Measurements from ENCODE around the gene HOXB7.

Gene HOXB7

DNA sequence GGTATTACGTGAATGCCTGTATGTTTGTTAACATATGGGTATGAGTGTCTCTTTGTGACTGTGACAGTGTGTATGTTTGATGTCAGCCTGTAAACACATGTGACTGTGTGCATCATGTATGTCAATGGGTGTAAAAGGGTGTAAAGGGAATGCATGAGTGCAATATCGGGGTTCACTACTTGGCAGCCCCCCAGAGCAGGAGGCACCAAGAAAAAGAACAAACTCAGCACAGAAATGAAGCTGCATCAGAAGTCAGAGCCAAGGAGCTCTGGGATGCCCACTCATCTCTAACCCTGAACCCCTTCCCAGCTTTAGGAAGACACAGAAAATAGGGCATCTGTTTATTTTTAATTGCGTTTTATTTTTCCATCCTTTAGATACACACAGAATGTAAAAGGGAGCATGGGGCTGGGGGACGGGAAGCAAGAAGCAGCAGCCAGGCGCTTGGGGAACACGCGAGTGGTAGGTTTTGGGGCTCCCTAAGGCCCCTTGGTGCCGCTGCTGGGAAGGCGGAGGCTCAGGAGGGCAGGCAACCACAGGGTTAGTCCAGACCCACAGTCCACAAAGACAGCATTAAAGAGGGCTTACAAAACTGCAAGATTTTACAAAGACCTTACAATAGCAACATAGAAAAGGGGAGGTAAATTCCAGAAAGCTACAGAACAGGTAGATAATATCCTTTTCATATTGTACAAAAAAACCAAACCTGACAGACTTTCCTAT is 3.8 kb downstream of the HOXB7 start:
- DNase-seq: no peak

- DNase-seq: no peak
These were observed 4.6 kb downstream of the HOXB7 start for GRCh38 chr17:48605991-48606891.

DNA sequence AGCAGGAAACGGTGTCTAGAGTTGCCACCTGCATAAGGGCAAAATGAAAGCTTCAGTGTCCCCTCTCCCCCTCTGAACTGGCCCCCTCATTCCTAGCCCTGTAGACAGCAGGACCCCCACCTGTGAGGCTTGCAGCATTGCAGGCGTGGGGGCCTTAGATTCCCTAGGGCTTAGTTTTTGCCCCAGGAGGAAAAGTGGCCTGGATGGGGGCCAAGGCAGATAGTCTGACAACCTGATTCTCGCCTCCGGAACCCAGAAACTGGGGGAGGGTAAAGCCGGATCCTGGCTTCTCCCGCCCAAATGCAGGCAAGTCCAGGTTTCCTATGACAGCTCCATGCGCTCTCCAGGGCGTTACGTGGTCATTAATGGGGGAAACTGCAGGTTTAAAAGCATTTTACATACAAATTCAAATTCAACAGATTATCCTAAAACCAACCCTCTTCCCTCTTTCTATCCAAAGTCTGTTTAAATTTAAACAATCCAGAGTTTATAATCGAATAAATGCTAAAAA is 5.4 kb downstream of the HOXB7 start:
- DNase-seq: no peak

GRCh38 chr17:48604770-48605329 is 6.0 kb downstream of the HOXB7 start, which contains the start of gene HOXB6:
TSS of gene HOXB6 (minus strand) at chr17:48604986. CDS start at chr17:48598150, 6,836 bp downstream.
- DNase-seq: no peak

DNA sequence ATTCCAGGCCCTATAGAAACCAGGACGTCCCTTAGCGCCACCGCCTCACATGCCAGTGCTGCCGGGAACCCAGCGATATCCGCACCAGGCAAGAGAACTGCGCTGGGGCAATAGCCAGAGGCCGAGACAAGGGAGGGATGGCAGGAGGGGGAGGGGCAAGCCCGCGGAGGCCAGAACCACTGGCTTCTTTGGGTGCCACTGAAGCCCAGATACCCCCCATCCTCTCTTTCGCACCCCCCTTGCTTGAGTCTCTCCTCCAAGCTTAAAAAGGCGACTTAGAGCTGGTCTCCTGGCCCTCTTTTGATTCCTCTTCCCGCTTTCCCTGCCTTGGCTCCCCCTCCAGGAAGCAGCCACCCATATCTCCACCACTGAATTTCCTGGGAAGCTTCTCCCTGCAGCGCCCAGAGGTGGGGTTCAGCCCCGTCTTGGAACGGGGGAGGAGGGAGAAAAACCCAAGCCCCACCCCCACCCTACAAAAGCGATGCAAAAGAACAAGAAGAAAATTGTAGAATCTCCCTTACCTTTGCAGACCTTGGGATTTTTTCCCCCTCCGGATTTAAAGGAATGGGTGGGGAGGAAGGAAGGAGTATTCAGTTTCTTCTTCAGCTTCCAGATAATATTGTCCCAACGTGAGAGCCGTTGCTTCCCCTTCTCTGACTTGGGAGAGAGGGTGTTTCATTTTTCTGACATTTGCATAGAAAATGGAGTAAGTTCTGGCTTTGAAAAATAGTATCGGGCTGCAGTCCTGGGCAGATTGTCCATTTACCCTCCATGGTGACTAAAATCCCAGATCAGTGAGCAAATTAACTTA is 6.7 kb downstream of the HOXB7 start:
- DNase-seq: no peak

DNA sequence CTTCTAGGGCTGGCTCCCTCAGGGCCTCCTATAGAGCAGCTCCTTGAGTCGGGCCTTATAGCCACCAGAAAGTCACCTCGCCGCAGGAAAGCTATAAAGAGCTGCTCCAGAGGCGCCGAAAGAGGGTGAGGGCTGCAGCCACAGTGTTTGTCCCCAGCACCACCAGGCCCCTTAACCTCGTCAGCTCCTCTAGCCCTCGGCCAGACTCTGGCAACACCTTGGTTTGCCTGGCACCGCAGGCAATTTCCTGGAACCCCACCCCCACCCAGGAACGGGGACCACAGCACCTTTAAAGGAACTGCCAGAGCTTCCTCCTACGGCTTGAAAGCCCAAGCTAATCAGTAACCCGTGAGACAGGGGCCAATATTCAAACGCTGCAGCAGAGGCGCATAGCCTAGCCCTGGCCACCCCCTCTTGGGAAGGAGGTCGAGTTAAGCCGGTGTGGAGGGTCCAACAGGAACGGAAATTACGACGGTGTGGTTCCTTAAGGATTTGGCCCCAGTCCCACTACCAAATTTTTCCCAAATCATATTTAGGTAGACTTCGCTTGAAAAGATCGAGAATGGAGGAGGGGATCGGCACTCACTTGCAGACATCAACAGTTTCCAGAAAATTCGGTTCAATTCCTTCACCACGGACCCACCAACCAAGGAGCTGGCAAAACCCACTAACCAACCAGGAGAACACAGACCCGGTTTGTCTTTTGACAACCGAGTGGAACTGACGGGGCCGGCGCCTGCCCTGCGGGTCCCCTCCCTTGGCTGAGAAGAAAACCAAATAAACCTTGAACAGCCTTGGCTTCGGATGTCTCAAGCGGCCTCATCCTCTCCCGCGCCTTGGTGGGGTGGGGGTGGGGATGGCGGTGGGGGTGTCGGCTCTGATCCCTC is 9.0 kb downstream of the HOXB7 start:
- DNase-seq: no peak

- no peak for DNase-seq
These were observed 9.6 kb downstream of the HOXB7 start for GRCh38 chr17:48601207-48601538.

- no peak for DNase-seq
These were observed 10.3 kb downstream of the HOXB7 start for GRCh38 chr17:48600244-48601098.

DNA sequence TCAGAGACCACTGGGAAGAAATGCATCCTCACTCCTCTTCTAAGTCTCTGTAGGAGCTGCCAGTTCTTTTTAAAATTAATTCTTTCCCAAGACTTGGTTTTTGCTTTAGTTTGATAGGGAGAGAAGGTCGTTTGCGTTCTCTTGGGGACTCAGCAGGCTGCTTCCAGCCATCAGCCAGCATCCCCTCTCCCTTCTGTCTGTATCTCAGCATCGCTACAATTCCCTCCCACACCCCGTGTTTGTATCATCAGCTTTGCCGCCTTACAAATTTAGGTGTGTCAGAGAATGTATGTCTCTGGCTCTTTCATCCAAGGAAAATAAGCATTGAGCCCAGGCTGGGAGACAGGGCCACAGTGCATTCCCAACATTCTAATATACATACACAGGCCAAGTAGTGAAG is 11.5 kb downstream of the HOXB7 start:
- DNase-seq: no peak

DNA sequence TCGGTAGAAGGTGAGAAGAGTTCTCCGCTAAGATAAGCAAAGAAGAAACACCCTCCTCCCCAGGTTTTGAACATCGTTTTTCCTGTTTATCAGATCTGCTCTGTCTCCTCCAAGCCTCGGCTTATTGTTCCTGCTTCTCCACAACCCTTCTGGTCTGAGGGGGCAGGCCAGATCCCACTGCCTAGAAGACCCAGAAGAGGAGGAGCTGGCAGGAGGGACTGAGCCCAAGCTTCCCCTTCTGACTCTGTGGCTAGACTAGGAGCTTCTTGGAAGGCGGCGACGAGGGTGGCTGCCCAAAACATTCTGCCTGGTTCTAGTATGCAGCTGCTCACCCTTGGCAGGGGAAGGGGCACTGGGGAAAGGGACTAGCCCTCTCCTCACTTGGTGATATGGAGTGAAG is 12.1 kb downstream of the HOXB7 start:
- no peak for DNase-seq

GRCh38 chr17:48597778-48598631 is 12.8 kb downstream of the HOXB7 start:
- no peak for DNase-seq

DNA sequence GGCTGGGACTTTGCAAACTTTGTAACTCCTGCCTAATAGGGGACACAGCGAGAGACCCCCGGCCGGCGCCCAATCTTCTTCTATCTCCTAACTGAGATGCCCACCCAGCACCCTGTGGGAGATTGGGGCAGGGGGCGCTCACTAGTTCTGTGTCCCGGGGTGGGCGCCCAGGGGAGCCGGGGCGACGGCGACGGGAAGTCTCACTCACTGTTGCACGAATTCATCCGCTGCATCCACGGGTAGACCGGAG is 13.4 kb downstream of the HOXB7 start:
- DNase-seq: no peak

- DNase-seq: no peak
These were observed 13.9 kb downstream of the HOXB7 start for GRCh38 chr17:48596735-48597527.

DNA sequence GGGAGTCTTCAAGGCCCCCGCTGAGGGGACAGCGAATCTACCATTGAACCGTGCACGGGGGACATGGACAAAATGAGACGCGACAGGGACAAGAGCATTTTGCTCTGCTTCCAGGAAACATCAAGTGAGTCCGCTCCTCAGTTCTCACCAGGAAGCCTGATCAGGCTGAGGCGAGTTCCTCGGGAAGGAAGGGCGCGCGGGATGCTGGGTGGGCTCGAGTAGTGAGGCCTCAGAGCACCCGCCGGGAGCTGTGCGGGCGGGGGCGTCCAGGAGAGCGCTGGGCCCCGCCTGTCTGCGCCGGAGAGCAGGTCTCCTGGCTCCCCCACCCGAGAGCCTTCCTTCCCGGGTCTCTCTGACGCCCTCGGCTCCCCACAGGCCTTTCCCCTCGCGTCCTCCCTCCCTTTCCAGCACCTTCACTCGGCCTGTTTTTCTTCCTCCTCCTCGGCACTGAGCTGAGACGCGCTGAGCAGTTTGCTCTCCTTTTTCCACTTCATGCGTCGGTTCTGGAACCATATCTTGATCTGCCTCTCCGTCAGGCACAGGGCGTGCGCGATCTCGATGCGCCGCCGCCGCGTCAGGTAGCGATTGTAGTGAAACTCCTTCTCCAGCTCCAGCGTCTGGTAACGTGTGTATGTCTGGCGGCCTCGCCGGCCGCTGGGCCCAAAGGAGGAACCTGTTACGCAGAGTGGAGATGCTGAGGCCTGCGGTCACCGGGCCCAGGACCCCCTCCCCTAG is 14.7 kb downstream of the HOXB7 start:
- no peak for DNase-seq

GRCh38 chr17:48595278-48595999 is 15.4 kb downstream of the HOXB7 start:
- DNase-seq: no peak

GRCh38 chr17:48594538-48595277 is 16.1 kb downstream of the HOXB7 start:
- no peak for DNase-seq

Measured in activated T-cell treated with anti-CD3 and anti-CD28 coated beads for 4 hours (primary cell).